Naive B cell (primary cell): Measurements from ENCODE around the gene ZFAND5. TPM values are rescaled to one million over a fixed set of nuclear protein-coding genes. Genes with fewer than 3 reads are reported as not detected.

ENCODE experiments used
- ATAC-seq, 2 donors: fragments of 150-1000 bp; cut with Tn5 transposase; 2 replicates each; pipeline ENCODE4 v1.10.0; 2021; ENCODE audit warnings: low read depth in 2 of 2, mild to moderate bottlenecking in 2 of 2, moderate library complexity in 2 of 2
- DNase-seq: peaks from one replicate; pipeline ENCODE4 v3.0.0; 2022
- H3K27ac Mint-ChIP-seq, 6 donors: one replicate each; pipeline ENCODE4 v1.8.0; 2020 to 2022; ENCODE audit warnings: mild to moderate bottlenecking in 6 of 6, mixed read lengths in 6 of 6, moderate library complexity in 5 of 6, inconsistent platforms in 2 of 6
- H3K27me3 Mint-ChIP-seq, 3 donors: one replicate each; pipeline ENCODE4 v1.8.0; 2021 to 2022; ENCODE audit warnings: mixed read lengths in 3 of 3, mild to moderate bottlenecking in 1 of 3
- H3K36me3 Mint-ChIP-seq, 2 donors: one replicate each; pipeline ENCODE4 v1.8.0; 2020 to 2022; ENCODE audit warnings: mixed read lengths in 2 of 2, inconsistent platforms in 1 of 2, mild to moderate bottlenecking in 1 of 2
- H3K4me1 Mint-ChIP-seq, 3 donors: one replicate each; pipeline ENCODE4 v1.8.0; 2020 to 2022; ENCODE audit warnings: mixed read lengths in 3 of 3, inconsistent platforms in 1 of 3, mild to moderate bottlenecking in 1 of 3, moderate library complexity in 1 of 3
- H3K4me3 Mint-ChIP-seq, 8 donors: one replicate each; pipeline ENCODE4 v1.8.0; 2020 to 2022; ENCODE audit warnings: mild to moderate bottlenecking in 8 of 8, mixed read lengths in 8 of 8, moderate library complexity in 8 of 8, inconsistent platforms in 2 of 8
- H3K9me3 Mint-ChIP-seq, 7 donors: one replicate each; pipeline ENCODE4 v1.8.0; 2020 to 2022; ENCODE audit warnings: mixed read lengths in 7 of 7, mild to moderate bottlenecking in 5 of 7, inconsistent platforms in 2 of 7, moderate library complexity in 1 of 7
- polyA plus RNA-seq, 6 donors: library from polyadenylated mRNA; unstranded; fragments of 300-500 nt; fragmentation: Illumina TruSeq; gene quantifications; one replicate each; pipeline ENCODE4 v1.2.3, GENCODE V29; 2021; ENCODE audit warnings: low read depth in 6 of 6

The ZFAND5 gene
- polyA plus RNA-seq, 6 donors from 2014 or later = 59.6 to 100 (median 75.3) TPM

DNA sequence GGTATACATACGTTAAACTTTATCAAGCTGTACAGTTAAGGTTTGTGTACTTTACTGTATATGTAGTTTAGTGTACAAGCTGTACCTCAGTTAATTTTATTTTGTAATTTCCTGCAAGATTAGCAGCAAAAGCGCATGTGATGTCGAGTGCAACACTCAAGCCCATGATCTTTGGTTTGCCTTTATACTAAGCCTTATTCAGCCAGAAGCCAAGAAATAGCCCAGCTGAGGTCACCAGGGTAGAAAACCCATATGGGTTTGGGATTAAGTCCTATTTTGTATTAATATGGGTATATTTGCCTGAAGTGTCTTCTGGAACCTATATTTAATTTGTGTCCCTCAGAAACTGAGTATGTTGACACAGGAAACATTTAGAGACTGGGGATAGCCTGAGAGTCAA lies 59.3 kb downstream of the ZFAND5 start:
- DNase-seq (no peak), ATAC-seq (no peak)
- no peaks in the 10 kb centered on the region for H3K27me3 Mint-ChIP-seq
- peak overlapping the region; percentile 94 to 97 (median 96) for H3K27ac Mint-ChIP-seq
- H3K9me3 Mint-ChIP-seq = no peaks in the 10 kb centered on the region
- H3K4me1 Mint-ChIP-seq = peaks cover 41 to 54% (median 44%) of the 10 kb centered on the region in 3 donors
- peak overlapping the region; percentile 79 to 95 (median 86) for H3K4me3 Mint-ChIP-seq
- no peaks in the 10 kb centered on the region for H3K36me3 Mint-ChIP-seq

DNA sequence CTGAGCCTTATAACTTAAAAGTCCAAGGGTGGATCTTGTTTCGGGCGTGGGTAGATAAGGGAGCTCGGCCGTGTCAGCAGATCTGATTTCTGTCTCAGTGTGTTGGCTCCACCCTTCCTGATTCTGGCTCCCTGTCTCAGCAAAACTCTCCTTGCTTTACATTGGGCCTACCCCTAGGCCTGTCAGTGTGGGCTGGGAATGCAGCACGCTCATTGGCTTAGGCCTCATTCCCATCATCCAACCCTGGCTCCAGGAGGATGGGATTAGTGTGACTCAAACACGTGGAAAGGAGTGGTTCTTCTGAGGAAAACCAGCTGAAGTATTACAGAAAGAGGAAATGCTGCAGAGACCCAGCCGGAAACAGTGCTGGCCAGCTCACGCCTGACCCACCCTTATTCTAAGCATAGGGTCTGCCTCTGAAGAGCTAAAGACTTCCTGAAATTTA lies 59.9 kb downstream of the ZFAND5 start:
- peak overlapping the region; percentile 79 to 95 (median 86) for H3K4me3 Mint-ChIP-seq
- ATAC-seq = peak; percentile 83 to 88

GRCh38 chr9:72304538-72304937 lies 60.5 kb downstream of the ZFAND5 start:
- H3K9me3 Mint-ChIP-seq = no peaks in the 10 kb centered on the region
- H3K36me3 Mint-ChIP-seq = no peaks in the 10 kb centered on the region
- no peaks in the 10 kb centered on the region for H3K27me3 Mint-ChIP-seq
- H3K4me3 Mint-ChIP-seq = peak overlapping the region; percentile 79 to 95 (median 86)
- H3K27ac Mint-ChIP-seq = peak overlapping the region; percentile 94 to 97 (median 96)
- H3K4me1 Mint-ChIP-seq = peaks cover 49 to 61% (median 52%) of the 10 kb centered on the region in 3 donors
- no peak for DNase-seq
- no peak for ATAC-seq

More for the DNA sequence above, 59.9 kb downstream of the ZFAND5 start:
- H3K9me3 Mint-ChIP-seq = no peaks in the 10 kb centered on the region
- H3K27me3 Mint-ChIP-seq = no peaks in the 10 kb centered on the region
- peak overlapping the region; percentile 94 to 97 (median 96) for H3K27ac Mint-ChIP-seq
- peak; percentile 66 for DNase-seq
- H3K36me3 Mint-ChIP-seq = no peaks in the 10 kb centered on the region
- H3K4me1 Mint-ChIP-seq = peaks cover 47 to 60% (median 49%) of the 10 kb centered on the region in 3 donors

Other genes starting within 250 kb of the ZFAND5 start
- under 1 TPM in 2 of 6 donors, not detected in 4; 0.11 to 0.49 TPM for gene GDA, start 215.8 kb downstream of the ZFAND5 start, polyA plus RNA-seq
- gene TMC1, start 156.4 kb upstream of the ZFAND5 start, polyA plus RNA-seq = not detected